ENCODE results near the gene SLC39A5. TPM values are rescaled to one million over a fixed set of nuclear protein-coding genes. Genes with fewer than 3 reads are reported as not detected.

Gene SLC39A5
- total and polyA plus RNA-seq, 2 donors: 0.24 to 0.30 TPM

GRCh38 chr12:56234746-56235436 is 5.0 kb downstream of the SLC39A5 start:
- no peak overlapping the region for H3K27ac ChIP-seq (ENCODE audit: low read depth in 1 of 2, low read length in 1 of 2)
- 97% methylated on average over 16 of the region's 16 CpGs for WGBS
- no peaks in the 10 kb centered on the region for H3K4me1 ChIP-seq (ENCODE audit: control insufficient read depth in 2 of 2, insufficient read depth in 2 of 2, low read length in 2 of 2)
- peaks cover 23 to 35% of the 10 kb centered on the region in 2 donors for H3K36me3 ChIP-seq (ENCODE audit: control insufficient read depth in 2 of 2, insufficient read depth in 2 of 2, low read length in 1 of 2)
- H3K4me3 ChIP-seq (ENCODE audit: low read length in 2 of 2): no peak overlapping the region
- no peak for DNase-seq (ENCODE audit: low read depth in 6 of 9, low spot score in 9 of 9)
- no peaks in the 10 kb centered on the region for H3K9me3 ChIP-seq (ENCODE audit: control insufficient read depth in 2 of 2, insufficient read depth in 1 of 2, low read length in 1 of 2)
- H3K27me3 ChIP-seq (ENCODE audit: control insufficient read depth in 2 of 2, insufficient read depth in 1 of 2, low read length in 1 of 2): no peaks in the 10 kb centered on the region

DNA sequence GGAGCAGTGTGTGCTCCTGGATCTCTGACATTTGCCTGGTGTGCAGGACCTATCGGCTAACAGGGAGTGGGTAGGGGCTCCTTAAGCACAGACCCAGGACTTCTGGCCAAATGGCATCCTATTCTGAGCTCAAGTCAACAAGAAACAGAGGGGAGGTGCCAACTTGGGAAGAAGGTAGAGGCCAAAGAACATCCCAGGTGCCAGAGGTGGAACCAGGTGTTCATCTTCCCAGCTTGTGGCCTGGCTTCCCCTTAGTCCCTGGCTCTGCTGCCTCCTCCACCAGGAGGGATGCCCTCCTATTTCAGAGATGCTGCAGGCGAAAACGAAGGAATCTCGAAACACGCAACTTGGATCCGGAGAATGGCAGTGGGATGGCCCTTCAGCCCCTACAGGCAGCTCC is 6.2 kb downstream of the SLC39A5 start:
- Histone ChIP-seq H3K4me1 (ENCODE audit: control insufficient read depth in 2 of 2, insufficient read depth in 2 of 2, low read length in 2 of 2) (no peaks in the 10 kb centered on the region), H3K27me3 (ENCODE audit: control insufficient read depth in 2 of 2, insufficient read depth in 1 of 2, low read length in 1 of 2) (no peaks in the 10 kb centered on the region), H3K27ac (ENCODE audit: low read depth in 1 of 2, low read length in 1 of 2) (no peak overlapping the region), H3K9me3 (ENCODE audit: control insufficient read depth in 2 of 2, insufficient read depth in 1 of 2, low read length in 1 of 2) (no peaks in the 10 kb centered on the region), H3K36me3 (ENCODE audit: control insufficient read depth in 2 of 2, insufficient read depth in 2 of 2, low read length in 1 of 2) (peaks cover 35 to 47% of the 10 kb centered on the region in 2 donors), H3K4me3 (ENCODE audit: low read length in 2 of 2) (no peak overlapping the region)
- no peak for DNase-seq (ENCODE audit: low read depth in 6 of 9, low spot score in 9 of 9)
- WGBS: 99% methylated on average over 6 of the region's 6 CpGs

DNA sequence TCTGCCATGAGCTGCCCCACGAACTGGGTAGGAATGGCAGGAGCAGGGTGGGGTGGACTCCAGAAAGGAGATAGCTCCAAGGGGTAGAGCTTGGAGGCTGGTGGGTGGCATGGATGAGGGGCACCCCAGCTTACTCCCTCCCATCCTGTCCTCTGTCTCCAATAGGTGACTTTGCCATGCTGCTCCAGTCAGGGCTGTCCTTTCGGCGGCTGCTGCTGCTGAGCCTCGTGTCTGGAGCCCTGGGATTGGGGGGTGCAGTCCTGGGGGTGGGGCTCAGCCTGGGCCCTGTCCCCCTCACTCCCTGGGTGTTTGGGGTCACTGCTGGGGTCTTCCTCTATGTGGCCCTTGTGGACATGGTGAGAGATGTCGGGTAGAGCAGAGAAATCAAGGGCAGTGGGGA is 7.1 kb downstream of the SLC39A5 start:
- Histone ChIP-seq H3K36me3 (ENCODE audit: control insufficient read depth in 2 of 2, insufficient read depth in 2 of 2, low read length in 1 of 2) (peaks cover 44 to 56% of the 10 kb centered on the region in 2 donors), H3K4me3 (ENCODE audit: low read length in 2 of 2) (no peak overlapping the region)
- WGBS: 90% methylated on average over 5 of the region's 5 CpGs

GRCh38 chr12:56237552-56237951 is 7.7 kb downstream of the SLC39A5 start:
- H3K27ac ChIP-seq (ENCODE audit: low read depth in 1 of 2, low read length in 1 of 2): no peak overlapping the region
- 94% methylated on average over 11 of the region's 11 CpGs for WGBS
- H3K36me3 ChIP-seq (ENCODE audit: control insufficient read depth in 2 of 2, insufficient read depth in 2 of 2, low read length in 1 of 2): peaks cover 50 to 62% of the 10 kb centered on the region in 2 donors
- no peaks in the 10 kb centered on the region for H3K4me1 ChIP-seq (ENCODE audit: control insufficient read depth in 2 of 2, insufficient read depth in 2 of 2, low read length in 2 of 2)
- no peak overlapping the region for H3K4me3 ChIP-seq (ENCODE audit: low read length in 2 of 2)
- no peaks in the 10 kb centered on the region for H3K9me3 ChIP-seq (ENCODE audit: control insufficient read depth in 2 of 2, insufficient read depth in 1 of 2, low read length in 1 of 2)
- no peaks in the 10 kb centered on the region for H3K27me3 ChIP-seq (ENCODE audit: control insufficient read depth in 2 of 2, insufficient read depth in 1 of 2, low read length in 1 of 2)
- no peak for DNase-seq (ENCODE audit: low read depth in 6 of 9, low spot score in 9 of 9)

More for the DNA sequence above, 7.1 kb downstream of the SLC39A5 start:
- no peak overlapping the region for H3K27ac ChIP-seq (ENCODE audit: low read depth in 1 of 2, low read length in 1 of 2)
- H3K4me1 ChIP-seq (ENCODE audit: control insufficient read depth in 2 of 2, insufficient read depth in 2 of 2, low read length in 2 of 2): no peaks in the 10 kb centered on the region
- no peaks in the 10 kb centered on the region for H3K27me3 ChIP-seq (ENCODE audit: control insufficient read depth in 2 of 2, insufficient read depth in 1 of 2, low read length in 1 of 2)
- H3K9me3 ChIP-seq (ENCODE audit: control insufficient read depth in 2 of 2, insufficient read depth in 1 of 2, low read length in 1 of 2): no peaks in the 10 kb centered on the region
- DNase-seq (ENCODE audit: low read depth in 6 of 9, low spot score in 9 of 9): no peak

- peaks cover 86% of the 10 kb centered on the region in 2 donors for H3K36me3 ChIP-seq (ENCODE audit: control insufficient read depth in 2 of 2, insufficient read depth in 2 of 2, low read length in 1 of 2)
- no peaks in the 10 kb centered on the region for H3K27me3 ChIP-seq (ENCODE audit: control insufficient read depth in 2 of 2, insufficient read depth in 1 of 2, low read length in 1 of 2)
- WGBS: 97% methylated on average over 9 of the region's 9 CpGs
- H3K4me3 ChIP-seq (ENCODE audit: low read length in 2 of 2): no peak overlapping the region
- H3K9me3 ChIP-seq (ENCODE audit: control insufficient read depth in 2 of 2, insufficient read depth in 1 of 2, low read length in 1 of 2): no peaks in the 10 kb centered on the region
- no peak for DNase-seq (ENCODE audit: low read depth in 6 of 9, low spot score in 9 of 9)
- no peak overlapping the region for H3K27ac ChIP-seq (ENCODE audit: low read depth in 1 of 2, low read length in 1 of 2)
- H3K4me1 ChIP-seq (ENCODE audit: control insufficient read depth in 2 of 2, insufficient read depth in 2 of 2, low read length in 2 of 2): no peaks in the 10 kb centered on the region
Measured at GRCh38 chr12:56241424-56242303, 11.8 kb downstream of the SLC39A5 start.

- H3K36me3 ChIP-seq (ENCODE audit: control insufficient read depth in 2 of 2, insufficient read depth in 2 of 2, low read length in 1 of 2): peaks cover 86 to 88% of the 10 kb centered on the region in 2 donors
Measured at GRCh38 chr12:56242986-56243385, 13.1 kb downstream of the SLC39A5 start.

GRCh38 chr12:56243731-56244181 is 13.9 kb downstream of the SLC39A5 start:
- WGBS: 96% methylated on average over 3 of the region's 3 CpGs
- no peak for DNase-seq (ENCODE audit: low read depth in 6 of 9, low spot score in 9 of 9)
- H3K4me3 ChIP-seq (ENCODE audit: low read length in 2 of 2): no peak overlapping the region
- no peaks in the 10 kb centered on the region for H3K9me3 ChIP-seq (ENCODE audit: control insufficient read depth in 2 of 2, insufficient read depth in 1 of 2, low read length in 1 of 2)
- peaks cover 91 to 92% of the 10 kb centered on the region in 2 donors for H3K36me3 ChIP-seq (ENCODE audit: control insufficient read depth in 2 of 2, insufficient read depth in 2 of 2, low read length in 1 of 2)
- H3K27me3 ChIP-seq (ENCODE audit: control insufficient read depth in 2 of 2, insufficient read depth in 1 of 2, low read length in 1 of 2): no peaks in the 10 kb centered on the region
- no peaks in the 10 kb centered on the region for H3K4me1 ChIP-seq (ENCODE audit: control insufficient read depth in 2 of 2, insufficient read depth in 2 of 2, low read length in 2 of 2)
- no peak overlapping the region for H3K27ac ChIP-seq (ENCODE audit: low read depth in 1 of 2, low read length in 1 of 2)

More at GRCh38 chr12:56242986-56243385, 13.1 kb downstream of the SLC39A5 start:
- H3K27ac ChIP-seq (ENCODE audit: low read depth in 1 of 2, low read length in 1 of 2): no peak overlapping the region
- no peaks in the 10 kb centered on the region for H3K9me3 ChIP-seq (ENCODE audit: control insufficient read depth in 2 of 2, insufficient read depth in 1 of 2, low read length in 1 of 2)
- H3K4me1 ChIP-seq (ENCODE audit: control insufficient read depth in 2 of 2, insufficient read depth in 2 of 2, low read length in 2 of 2): no peaks in the 10 kb centered on the region
- no peak overlapping the region for H3K4me3 ChIP-seq (ENCODE audit: low read length in 2 of 2)
- DNase-seq (ENCODE audit: low read depth in 6 of 9, low spot score in 9 of 9): no peak
- no peaks in the 10 kb centered on the region for H3K27me3 ChIP-seq (ENCODE audit: control insufficient read depth in 2 of 2, insufficient read depth in 1 of 2, low read length in 1 of 2)
- 98% methylated on average over 13 of the region's 13 CpGs for WGBS

DNA sequence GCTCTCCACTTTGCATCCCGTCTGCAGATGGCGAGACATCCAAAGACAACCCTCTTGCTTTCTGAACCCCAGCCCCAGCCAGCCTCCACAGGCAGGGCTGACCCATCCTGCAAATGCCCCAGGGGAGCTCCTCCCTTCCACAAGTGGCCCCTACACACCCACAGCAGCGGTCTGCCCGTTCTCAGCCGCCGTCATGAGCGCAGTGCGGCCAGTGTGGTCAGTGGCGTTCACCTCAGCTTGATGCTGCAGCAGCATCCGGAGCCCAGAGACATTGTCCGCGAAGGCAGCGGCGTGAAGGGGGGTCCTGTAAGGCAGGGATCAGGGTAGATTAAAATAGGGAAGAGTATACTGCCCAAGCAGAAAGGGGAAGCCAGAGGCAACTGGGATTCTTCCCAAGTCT is 14.6 kb downstream of the SLC39A5 start:
- DNase-seq (ENCODE audit: low read depth in 6 of 9, low spot score in 9 of 9): no peak
- H3K4me1 ChIP-seq (ENCODE audit: control insufficient read depth in 2 of 2, insufficient read depth in 2 of 2, low read length in 2 of 2): no peaks in the 10 kb centered on the region
- 99% methylated on average over 14 of the region's 14 CpGs for WGBS
- H3K4me3 ChIP-seq (ENCODE audit: low read length in 2 of 2): no peak overlapping the region
- H3K36me3 ChIP-seq (ENCODE audit: control insufficient read depth in 2 of 2, insufficient read depth in 2 of 2, low read length in 1 of 2): peaks cover 89 to 97% of the 10 kb centered on the region in 2 donors
- H3K27me3 ChIP-seq (ENCODE audit: control insufficient read depth in 2 of 2, insufficient read depth in 1 of 2, low read length in 1 of 2): no peaks in the 10 kb centered on the region
- no peak overlapping the region for H3K27ac ChIP-seq (ENCODE audit: low read depth in 1 of 2, low read length in 1 of 2)
- no peaks in the 10 kb centered on the region for H3K9me3 ChIP-seq (ENCODE audit: control insufficient read depth in 2 of 2, insufficient read depth in 1 of 2, low read length in 1 of 2)

- Histone ChIP-seq H3K9me3 (ENCODE audit: control insufficient read depth in 2 of 2, insufficient read depth in 1 of 2, low read length in 1 of 2) (no peaks in the 10 kb centered on the region), H3K27me3 (ENCODE audit: control insufficient read depth in 2 of 2, insufficient read depth in 1 of 2, low read length in 1 of 2) (no peaks in the 10 kb centered on the region), H3K27ac (ENCODE audit: low read depth in 1 of 2, low read length in 1 of 2) (no peak overlapping the region), H3K4me1 (ENCODE audit: control insufficient read depth in 2 of 2, insufficient read depth in 2 of 2, low read length in 2 of 2) (no peaks in the 10 kb centered on the region), H3K4me3 (ENCODE audit: low read length in 2 of 2) (no peak overlapping the region), H3K36me3 (ENCODE audit: control insufficient read depth in 2 of 2, insufficient read depth in 2 of 2, low read length in 1 of 2) (peaks cover 75 to 88% of the 10 kb centered on the region in 2 donors)
- DNase-seq (ENCODE audit: low read depth in 6 of 9, low spot score in 9 of 9): no peak
- 97% methylated on average over 16 of the region's 16 CpGs for WGBS
Measured at GRCh38 chr12:56247923-56248322, 18.1 kb downstream of the SLC39A5 start.

Data from thymus (tissue), 11 donors.